Pancreas (tissue), 10 donors: ENCODE results near the gene ABTB1. TPM values are rescaled to one million over a fixed set of nuclear protein-coding genes. Genes with fewer than 3 reads are reported as not detected.

Source experiments
- ATAC-seq, 4 donors: fragments of 200-7000 bp; cut with Tn5 transposase; one replicate each; pipeline versions ENCODE4 v1.8.0 to v1.9.1; 2020; ENCODE audit warnings: mild to moderate bottlenecking in 4 of 4, moderate library complexity in 4 of 4
- DNase-seq, 6 donors: peaks; one replicate each; pipeline ENCODE4 v3.0.0-alpha.2; 2020
- FAIRE-seq: peaks from 2 replicates; lab custom pipeline; 2012; peaks lifted over from hg19 to GRCh38; lab: Jason Lieb, UNC
- H3K27ac ChIP-seq, 4 donors: fragments of 200-600 bp; sonication (generic); 1 replicate in 3 of 4; 2 replicates in 1 of 4; pipeline versions ENCODE4 v1.5.0 to v1.8.0; 2020
- H3K27me3 ChIP-seq, 4 donors: fragments of 200-600 bp; one replicate each; pipeline ENCODE4 v1.8.0; 2021
- H3K36me3 ChIP-seq, 3 donors: fragments of 200-600 bp; sonication (generic) in 1 of 3; one replicate each; pipeline versions ENCODE4 v1.5.0 to v1.8.0; 2020 to 2021
- H3K4me1 ChIP-seq, 3 donors: fragments of 200-600 bp; one replicate each; pipeline ENCODE4 v1.8.0; 2021
- H3K4me3 ChIP-seq, 4 donors: fragments of 200-600 bp; sonication (generic) in 2 of 4; one replicate each; pipeline versions ENCODE4 v1.5.0 to v1.8.0; 2020 to 2021
- H3K9me3 ChIP-seq, 4 donors: fragments of 200-600 bp; one replicate each; pipeline ENCODE4 v1.8.0; 2021
- WGBS, 2 donors: extraction: QIAGEN DNeasy Blood & Tissue Kit; methylation state at CpG; one replicate each; pipeline ENCODE4 v1.1.7; 2013; 5-methylcytosine and 5-hydroxymethylcytosine counted together
- intact Hi-C, 3 donors: fragments of 100-400 bp; cut with DNase I; formaldehyde crosslinking; loops; one replicate each; pipeline versions ENCODE4 v1.11.1 to v1.14.2; 2022
- polyA plus RNA-seq, 2 donors: library from polyadenylated mRNA; stranded (reverse); fragments of 200-250 nt; gene quantifications; one replicate each; pipeline ENCODE4 v1.2.3, GENCODE V29; 2013
- total RNA-seq, 6 donors: library from RNA; stranded (reverse); fragmentation: NEBNext Ultra II Directional in 4 of 6; extraction: Animal tissue kit (Norgen Biotek cat#: 25700) in 4 of 6; gene quantifications; one replicate each; pipeline versions ENCODE4 v1.2.1 to v1.2.4, GENCODE V29; 2021 to 2023
- TF ChIP-seq, protein P1 (sequence below), 4 donors: fragments of 200-600 bp; sonication (generic) in 3 of 4; IDR thresholded peaks; one replicate each; pipeline versions ENCODE4 v1.5.0 to v1.8.0; 2021; ENCODE audit warnings: antibody characterized with exemption in 4 of 4
- donor health status: healthy with polysubstance abuse.
- donor health status: DM: no; HTN: no; CAD: no; lungs with moderate emphysema.
- donor health status: DM: no; HTN: no; CAD: no.
- donor health status: control.
- donor health status: control.
- donor health status: Bipolar disorder and iron deficiency.
- donor health status: DM: yes; HTN: yes; CAD: no.
- donor health status: DM: no; HTN: no; CAD: no.
- donor health status: DM: no; HTN: no; CAD: no.
- donor health status: DM: yes; HTN: yes; CAD: no.

Gene ABTB1
- total and polyA plus RNA-seq, 8 donors = 7.6 to 60.7 (median 17.2) TPM

GRCh38 chr3:127687228-127687737 is 14.5 kb downstream of the ABTB1 start:
- ATAC-seq = no peak
- H3K27me3 ChIP-seq = no peaks in the 10 kb centered on the region
- WGBS, 2 donors = 79 to 91% methylated on average over 2 of the region's 2 CpGs

GRCh38 chr3:127688022-127688415 is 15.3 kb downstream of the ABTB1 start:
- no peak for ATAC-seq
- 62 to 74% methylated on average over 2 of the region's 2 CpGs for WGBS, 2 donors

More at GRCh38 chr3:127687228-127687737, 14.5 kb downstream of the ABTB1 start:
- Histone ChIP-seq H3K4me1 (no peaks in the 10 kb centered on the region), H3K9me3 (no peaks in the 10 kb centered on the region), H3K36me3 (no peaks in the 10 kb centered on the region), H3K27ac (no peak overlapping the region), H3K4me3 (no peak overlapping the region)
- TF ChIP-seq, protein P1, sequence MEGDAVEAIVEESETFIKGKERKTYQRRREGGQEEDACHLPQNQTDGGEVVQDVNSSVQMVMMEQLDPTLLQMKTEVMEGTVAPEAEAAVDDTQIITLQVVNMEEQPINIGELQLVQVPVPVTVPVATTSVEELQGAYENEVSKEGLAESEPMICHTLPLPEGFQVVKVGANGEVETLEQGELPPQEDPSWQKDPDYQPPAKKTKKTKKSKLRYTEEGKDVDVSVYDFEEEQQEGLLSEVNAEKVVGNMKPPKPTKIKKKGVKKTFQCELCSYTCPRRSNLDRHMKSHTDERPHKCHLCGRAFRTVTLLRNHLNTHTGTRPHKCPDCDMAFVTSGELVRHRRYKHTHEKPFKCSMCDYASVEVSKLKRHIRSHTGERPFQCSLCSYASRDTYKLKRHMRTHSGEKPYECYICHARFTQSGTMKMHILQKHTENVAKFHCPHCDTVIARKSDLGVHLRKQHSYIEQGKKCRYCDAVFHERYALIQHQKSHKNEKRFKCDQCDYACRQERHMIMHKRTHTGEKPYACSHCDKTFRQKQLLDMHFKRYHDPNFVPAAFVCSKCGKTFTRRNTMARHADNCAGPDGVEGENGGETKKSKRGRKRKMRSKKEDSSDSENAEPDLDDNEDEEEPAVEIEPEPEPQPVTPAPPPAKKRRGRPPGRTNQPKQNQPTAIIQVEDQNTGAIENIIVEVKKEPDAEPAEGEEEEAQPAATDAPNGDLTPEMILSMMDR (IDR thresholded peaks at IDR 0.05) = no peak
- FAIRE-seq = no peak
- intact Hi-C loops = no loop called here
- DNase-seq = no peak

GRCh38 chr3:127688416-127689265 is 15.9 kb downstream of the ABTB1 start:
- WGBS, 2 donors = 70 to 76% methylated on average over 20 of the region's 20 CpGs
- no peak for FAIRE-seq
- peak in 2 of 6 donors; percentile 38 to 44 for DNase-seq
- Histone ChIP-seq H3K9me3 (no peaks in the 10 kb centered on the region), H3K4me1 (no peaks in the 10 kb centered on the region), H3K27ac (no peak overlapping the region), H3K36me3 (no peaks in the 10 kb centered on the region), H3K27me3 (no peaks in the 10 kb centered on the region), H3K4me3 (no peak overlapping the region)
- intact Hi-C loops = no loop called here
- TF ChIP-seq, protein P1 (IDR thresholded peaks at IDR 0.05) = no peak
- ATAC-seq = peak in 1 of 4 donors; percentile 24

More at GRCh38 chr3:127688022-127688415, 15.3 kb downstream of the ABTB1 start:
- Histone ChIP-seq H3K36me3 (no peaks in the 10 kb centered on the region), H3K4me1 (no peaks in the 10 kb centered on the region), H3K27me3 (no peaks in the 10 kb centered on the region), H3K27ac (no peak overlapping the region), H3K4me3 (no peak overlapping the region), H3K9me3 (no peaks in the 10 kb centered on the region)
- TF ChIP-seq, protein P1 (IDR thresholded peaks at IDR 0.05) = no peak
- intact Hi-C loops = no loop called here
- DNase-seq = peak in 1 of 6 donors; percentile 18
- FAIRE-seq = no peak

- no peak for ATAC-seq
- no peak for FAIRE-seq
- Histone ChIP-seq H3K4me1 (no peaks in the 10 kb centered on the region), H3K27ac (no peak overlapping the region), H3K36me3 (no peaks in the 10 kb centered on the region), H3K9me3 (no peaks in the 10 kb centered on the region), H3K27me3 (no peaks in the 10 kb centered on the region), H3K4me3 (no peak overlapping the region)
- 86 to 89% methylated on average over 19 of the region's 19 CpGs for WGBS, 2 donors
- intact Hi-C loops = no loop called here
- TF ChIP-seq, protein P1 (IDR thresholded peaks at IDR 0.05) = no peak
- DNase-seq = peak in 2 of 6 donors; percentile 35 to 45
Observed at GRCh38 chr3:127689266-127689860, 16.6 kb downstream of the ABTB1 start.
